Adrenal gland (tissue), 12 donors: ENCODE results near the gene IST1. TPM values are rescaled to one million over a fixed set of nuclear protein-coding genes. Genes with fewer than 3 reads are reported as not detected.

Experiments used
- DNase-seq, 7 donors: peaks; one replicate each; pipeline ENCODE4 v3.0.0-alpha.2; 2019 to 2020
- H3K27ac ChIP-seq, 5 donors: fragments of 200-600 bp; sonication (generic) in 4 of 5; 1 replicate in 3 of 5; 2 replicates in 2 of 5; pipeline versions ENCODE4 v1.5.1 to v1.8.0; 2016 to 2020; ENCODE audit warnings: mild to moderate bottlenecking in 1 of 5
- H3K27me3 ChIP-seq: fragments of 200-600 bp; 2 replicates; pipeline ENCODE4 v1.8.0; 2021
- H3K36me3 ChIP-seq, 2 donors: fragments of 200-600 bp; replicated peaks in 1 of 2; 1 replicate in 1 of 2; 2 replicates in 1 of 2; pipeline versions ENCODE4 v1.5.1 to v1.8.0; 2018 to 2022
- H3K4me1 ChIP-seq, 2 donors: fragments of 200-600 bp; replicated peaks in 1 of 2; 1 replicate in 1 of 2; 2 replicates in 1 of 2; pipeline versions ENCODE4 v1.5.1 to v1.8.0; 2018 to 2021
- H3K4me3 ChIP-seq, 4 donors: fragments of 200-600 bp; sonication (generic) in 3 of 4; one replicate each; pipeline ENCODE4 v1.5.1; 2016 to 2018
- H3K9me3 ChIP-seq, 3 donors: fragments of 200-600 bp; sonication (generic) in 1 of 3; replicated peaks in 1 of 3; 1 replicate in 2 of 3; 2 replicates in 1 of 3; pipeline versions ENCODE4 v1.5.1 to v1.8.0; 2016 to 2021
- CTCF ChIP-seq, 6 experiments: fragments of 450-650 bp in 4 of 6; fragments of 200-600 bp in 2 of 6; sonication (generic) in 1 of 6; IDR thresholded peaks; 1 replicate in 5 of 6; 2 replicates in 1 of 6; pipeline versions ENCODE4 v1.5.1 to v1.8.0; 2016 to 2021; ENCODE audit warnings: antibody characterized with exemption in 6 of 6, mild to moderate bottlenecking in 2 of 6, moderate library complexity in 1 of 6
- POLR2A ChIP-seq, 2 donors: fragments of 450-650 bp; IDR thresholded peaks; one replicate each; pipeline ENCODE4 v1.6.1; 2017; ENCODE audit warnings: antibody characterized with exemption in 2 of 2, mild to moderate bottlenecking in 2 of 2, moderate library complexity in 1 of 2
- WGBS, 4 donors: extraction: QIAGEN DNeasy Blood & Tissue Kit in 2 of 4; methylation state at CpG; one replicate each; pipeline versions ENCODE4 v1.1.5 to v1.1.7; 2013 to 2017; 5-methylcytosine and 5-hydroxymethylcytosine counted together
- intact Hi-C, 2 donors: fragments of 100-400 bp; cut with DNase I; formaldehyde crosslinking; loops; one replicate each; pipeline versions ENCODE4 v1.14.1 to v1.15.0; 2022 to 2023
- polyA plus RNA-seq, 3 donors: library from polyadenylated mRNA; stranded (reverse); fragments of 200-250 nt in 2 of 3; fragments of 350-450 nt in 1 of 3; fragmentation: Illumina TruSeq in 1 of 3; extraction: RNeasy Lipid Tissue Mini Kit (QIAGEN cat#74804) in 1 of 3; gene quantifications; one replicate each; pipeline ENCODE4 v1.2.3, GENCODE V29; 2013 to 2014
- total RNA-seq, 9 donors: library from RNA; depleted of rRNA in 4 of 9; stranded (reverse); fragments of >200 nt in 4 of 9; fragments of 120-200 nt in 1 of 9; fragmentation: NEBNext Ultra II Directional in 1 of 9; extraction: Animal tissue kit (Norgen Biotek cat#: 25700) in 1 of 9; gene quantifications; one replicate each; pipeline versions ENCODE4 v1.1.0 to v1.2.4, GENCODE V29; 2013 to 2023
- donor health status: healthy with polysubstance abuse.
- donor health status: Bipolar disorder and iron deficiency.
- donor health status: DM: yes; HTN: yes; CAD: no.
- donor health status: DM: no; HTN: no; CAD: no.
- donor health status: DM: no; HTN: no; CAD: no.
- donor health status: DM: yes; HTN: yes; CAD: no.

Gene IST1
- total and polyA plus RNA-seq, 12 donors, result 125 to 213 (median 191) TPM

- peaks cover 3 to 14% of the 10 kb centered on the region in 2 donors for H3K4me1 ChIP-seq
- DNase-seq, result no peak
- no peak overlapping the region for H3K27ac ChIP-seq
- no peak overlapping the region for H3K4me3 ChIP-seq
- no peaks in the 10 kb centered on the region for H3K9me3 ChIP-seq
- WGBS, 4 donors, result 66 to 77% (median 71%) methylated on average over 4 of the region's 4 CpGs
- H3K36me3 ChIP-seq, result peaks cover 0 to 29% of the 10 kb centered on the region in 2 donors
- TF ChIP-seq CTCF (IDR thresholded peaks at IDR 0.05), result no peak
- no peak for TF ChIP-seq POLR2A (IDR thresholded peaks at IDR 0.05)
- intact Hi-C loops, result loop anchor here in 1 of 2 donors (10.0 kb wide), 1 partner anchor 85 kb away; no protein-coding TSS in a partner anchor
- no peaks in the 10 kb centered on the region for H3K27me3 ChIP-seq
These were observed 15.2 kb upstream of the IST1 start for GRCh38 chr16:71880176-71880575.

GRCh38 chr16:71882505-71883167 lies 12.7 kb upstream of the IST1 start:
- Histone ChIP-seq H3K4me3 (peak overlapping the region in 2 of 4 donors; percentile 75 to 77), H3K36me3 (peaks cover 0 to 18% of the 10 kb centered on the region in 2 donors), H3K9me3 (no peaks in the 10 kb centered on the region), H3K4me1 (peaks cover 3 to 14% of the 10 kb centered on the region in 2 donors), H3K27me3 (no peaks in the 10 kb centered on the region), H3K27ac (peak overlapping the region in 3 of 5 donors; percentile 78 to 91 (median 86))
- peak; percentile 61 to 89 (median 74) for DNase-seq
- WGBS, 4 donors, result 5 to 8% (median 6%) methylated on average over 9 of the region's 9 CpGs
- intact Hi-C loops, result loop anchor here in 1 of 2 donors (10.0 kb wide), 1 partner anchor 82 kb away; no protein-coding TSS in a partner anchor
- no peak for TF ChIP-seq POLR2A (IDR thresholded peaks at IDR 0.05)
- peak; percentile 83 to 94 (median 88) for TF ChIP-seq CTCF (IDR thresholded peaks at IDR 0.05)

GRCh38 chr16:71883168-71883848 lies 12.0 kb upstream of the IST1 start:
- 0 to 1% (median 1%) methylated on average over 11 to 46 of the region's 46 CpGs for WGBS, 4 donors
- DNase-seq, result peak in 4 of 7 donors; percentile 11 to 56 (median 42)
- TF ChIP-seq CTCF (IDR thresholded peaks at IDR 0.05) (peak in 1 of 6 experiments; percentile 15), POLR2A (IDR thresholded peaks at IDR 0.05) (no peak)
- H3K27me3 ChIP-seq, result no peaks in the 10 kb centered on the region
- intact Hi-C loops, result loop anchor here in 1 of 2 donors (10.0 kb wide), 1 partner anchor 81 kb away; no protein-coding TSS in a partner anchor
- H3K4me3 ChIP-seq, result peak overlapping the region; percentile 74 to 77 (median 75)
- H3K9me3 ChIP-seq, result no peaks in the 10 kb centered on the region
- peaks cover 3 to 14% of the 10 kb centered on the region in 2 donors for H3K4me1 ChIP-seq
- peak overlapping the region in 4 of 5 donors; percentile 61 to 91 (median 82) for H3K27ac ChIP-seq
- peaks cover 0 to 14% of the 10 kb centered on the region in 2 donors for H3K36me3 ChIP-seq
